ENCODE measurements around the gene ANKRD13A.
"Not testable (repeated sequence)": the region's sequence is repeated elsewhere in the genome, so short reads cannot be mapped to it uniquely, and the experiment has no call there.

The ANKRD13A gene

DNA sequence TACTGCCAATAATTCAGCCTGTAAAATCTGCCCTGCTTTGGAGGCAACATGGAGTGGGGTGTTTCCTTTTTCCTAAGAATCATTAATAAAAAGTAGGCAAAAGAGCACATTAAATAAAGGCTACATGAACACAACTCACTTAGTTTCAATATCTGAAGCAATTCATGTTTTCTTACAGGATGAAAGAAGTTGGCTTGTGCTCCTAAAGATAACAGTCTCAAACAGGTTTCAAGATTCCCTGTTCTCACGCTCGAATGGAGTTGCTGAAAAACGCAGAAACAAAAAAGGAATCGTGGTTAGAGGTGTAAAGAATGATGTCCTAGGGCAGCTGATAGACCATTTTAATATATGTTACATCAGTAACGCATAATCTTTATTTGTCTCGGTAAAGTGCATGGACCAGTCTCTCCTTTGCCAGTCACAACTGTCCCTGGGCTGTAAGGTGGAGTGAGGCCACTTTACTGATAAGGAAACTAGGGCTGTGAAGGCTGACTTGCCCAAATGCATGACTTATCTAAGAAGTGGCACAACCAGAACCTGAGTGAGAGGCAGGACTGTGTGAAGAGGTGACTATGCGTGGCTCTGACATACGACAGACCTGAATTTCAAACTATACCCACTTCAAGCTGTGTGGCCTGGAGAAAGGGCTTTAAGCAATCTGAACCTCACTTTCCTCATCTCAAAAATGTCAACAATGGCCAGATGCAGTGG is 15.6 kb upstream of the ANKRD13A start:
- no peak for DNase-seq (ENCODE audit: low read depth in 2 of 2)

DNA sequence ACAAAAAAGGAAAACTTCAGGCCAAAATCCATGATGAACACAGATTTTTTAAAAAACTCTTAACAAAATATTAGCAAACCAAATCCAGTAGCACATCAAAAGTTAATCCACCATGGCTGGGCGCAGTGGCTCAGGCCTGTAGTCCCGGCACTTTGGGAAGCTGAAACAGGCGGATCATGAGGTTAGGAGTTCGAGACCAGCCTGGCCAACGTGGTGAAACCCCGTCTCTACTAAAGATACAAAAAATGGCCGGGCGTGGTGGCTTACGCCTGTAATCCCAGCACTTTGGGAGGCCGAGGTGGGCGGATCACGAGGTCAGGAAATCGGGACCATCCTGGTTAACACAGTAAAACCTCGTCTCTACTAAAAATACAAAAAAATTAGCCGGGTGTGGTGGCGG is 13.0 kb upstream of the ANKRD13A start:
- not testable (repeated sequence) for DNase-seq (ENCODE audit: low read depth in 2 of 2)

DNA sequence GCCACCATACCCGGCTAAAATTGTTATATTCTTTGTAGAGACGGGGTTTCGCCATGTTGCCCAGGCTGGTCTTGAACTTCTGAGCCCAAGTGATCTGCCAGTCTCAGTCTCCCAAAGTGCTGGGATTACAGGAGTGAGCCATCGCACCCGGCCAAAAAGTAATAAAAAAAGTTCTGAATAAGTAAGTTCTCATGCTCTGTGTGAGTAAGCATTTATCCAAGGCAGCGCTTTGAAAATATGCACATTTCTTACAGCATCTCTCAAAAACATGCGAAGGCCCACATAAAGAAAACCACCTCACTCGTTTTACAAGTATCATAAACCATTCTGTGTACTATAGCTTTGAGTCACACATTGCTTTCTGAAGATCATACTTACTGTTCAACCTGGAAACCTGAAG is 11.6 kb upstream of the ANKRD13A start:
- DNase-seq (ENCODE audit: low read depth in 2 of 2), result no peak

DNA sequence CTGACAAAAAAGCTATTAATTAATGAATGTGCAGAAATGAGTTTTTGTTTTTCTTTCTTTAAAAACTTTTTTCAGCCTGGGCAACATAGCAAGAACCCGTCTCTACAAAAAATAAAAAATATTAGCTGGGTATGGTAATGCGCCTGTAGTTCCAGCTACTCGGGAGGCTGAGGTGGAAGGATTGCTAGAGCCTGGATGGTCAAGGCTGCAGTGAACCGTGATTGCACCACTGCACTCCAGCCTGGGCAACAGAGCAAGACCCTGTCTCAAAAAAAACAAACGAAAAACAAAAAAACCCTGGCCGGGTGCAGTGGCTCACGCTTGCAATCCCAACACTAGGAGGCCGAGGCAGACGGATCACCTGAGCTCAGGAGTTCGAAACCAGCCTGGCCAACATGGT is 11.0 kb upstream of the ANKRD13A start:
- DNase-seq (ENCODE audit: low read depth in 2 of 2), result no peak

DNA sequence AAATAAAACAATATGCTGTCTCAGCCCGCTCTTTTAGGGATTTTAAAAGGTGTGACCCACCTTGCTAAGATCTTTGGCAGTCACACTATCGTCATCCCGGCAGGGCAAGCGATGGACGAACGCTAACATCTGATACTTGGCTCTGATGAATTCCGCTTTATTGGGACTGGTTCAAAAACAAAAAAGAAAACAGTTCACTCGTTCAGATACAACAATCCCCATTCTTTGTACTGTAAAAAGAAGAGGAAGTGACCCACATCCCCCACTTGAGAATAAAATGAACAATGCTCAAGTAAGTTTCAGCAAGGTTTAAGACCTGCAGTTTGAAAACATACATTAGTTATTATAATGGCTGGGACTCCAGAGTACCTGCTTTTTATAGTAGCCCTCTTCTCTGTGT is 10.3 kb upstream of the ANKRD13A start:
- DNase-seq (ENCODE audit: low read depth in 2 of 2), result no peak

DNA sequence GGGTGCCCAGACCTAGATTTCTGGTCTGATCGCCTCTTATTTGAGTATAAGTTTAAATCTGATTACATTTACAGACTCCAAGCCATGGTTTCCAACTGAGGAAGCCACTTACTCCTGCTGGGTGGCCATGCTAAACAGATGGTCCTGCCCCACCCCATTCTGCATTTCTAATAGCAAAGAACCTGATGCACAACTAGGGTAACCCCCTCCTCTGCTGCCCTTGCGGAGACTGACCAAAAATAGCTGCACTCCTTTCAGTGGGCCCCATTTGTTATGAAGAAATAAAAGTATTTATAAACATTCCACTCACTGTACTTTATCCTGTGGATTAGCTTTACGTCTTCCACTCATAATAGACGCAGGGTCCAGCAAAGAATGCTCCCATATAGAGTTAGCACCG is 9.8 kb upstream of the ANKRD13A start:
- no peak for DNase-seq (ENCODE audit: low read depth in 2 of 2)

DNA sequence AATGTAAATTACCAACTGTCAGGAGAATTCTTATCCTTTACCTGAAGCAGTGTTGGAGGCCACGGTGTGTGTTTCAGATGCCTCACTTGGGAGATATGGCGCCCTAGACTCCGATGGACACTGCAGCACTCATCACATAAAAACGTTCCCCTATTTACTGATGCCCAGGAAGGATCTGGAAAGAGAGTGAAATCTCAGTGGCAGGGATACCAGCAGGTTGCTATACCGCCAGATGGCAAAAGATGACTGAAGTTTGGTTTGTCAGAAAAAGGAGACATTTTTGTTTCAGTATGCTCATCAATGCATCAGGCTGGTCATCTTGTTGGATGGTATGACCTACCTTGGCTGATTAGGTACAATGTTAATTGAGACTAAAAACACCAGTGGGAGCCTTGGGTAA is 7.6 kb upstream of the ANKRD13A start:
- no peak for DNase-seq (ENCODE audit: low read depth in 2 of 2)

DNA sequence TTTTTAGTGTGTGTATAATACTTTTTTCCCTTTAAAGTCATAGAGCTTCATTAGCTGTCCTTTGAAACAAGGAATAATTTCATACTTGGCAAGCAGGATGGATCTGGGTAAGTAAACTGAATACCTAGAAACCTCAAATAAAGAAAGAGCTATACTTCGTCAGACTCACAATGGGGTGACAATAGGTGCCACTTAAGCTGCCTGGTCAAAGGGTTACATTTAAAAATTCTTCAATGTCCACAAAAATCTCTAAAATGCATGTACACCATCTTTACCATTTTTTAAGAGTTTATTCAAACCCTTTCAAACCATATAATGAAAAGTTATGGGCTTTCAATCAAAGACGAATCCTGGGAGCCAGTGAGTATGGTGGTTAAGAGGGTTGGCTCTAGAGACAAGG is 6.1 kb upstream of the ANKRD13A start:
- no peak for DNase-seq (ENCODE audit: low read depth in 2 of 2)

DNA sequence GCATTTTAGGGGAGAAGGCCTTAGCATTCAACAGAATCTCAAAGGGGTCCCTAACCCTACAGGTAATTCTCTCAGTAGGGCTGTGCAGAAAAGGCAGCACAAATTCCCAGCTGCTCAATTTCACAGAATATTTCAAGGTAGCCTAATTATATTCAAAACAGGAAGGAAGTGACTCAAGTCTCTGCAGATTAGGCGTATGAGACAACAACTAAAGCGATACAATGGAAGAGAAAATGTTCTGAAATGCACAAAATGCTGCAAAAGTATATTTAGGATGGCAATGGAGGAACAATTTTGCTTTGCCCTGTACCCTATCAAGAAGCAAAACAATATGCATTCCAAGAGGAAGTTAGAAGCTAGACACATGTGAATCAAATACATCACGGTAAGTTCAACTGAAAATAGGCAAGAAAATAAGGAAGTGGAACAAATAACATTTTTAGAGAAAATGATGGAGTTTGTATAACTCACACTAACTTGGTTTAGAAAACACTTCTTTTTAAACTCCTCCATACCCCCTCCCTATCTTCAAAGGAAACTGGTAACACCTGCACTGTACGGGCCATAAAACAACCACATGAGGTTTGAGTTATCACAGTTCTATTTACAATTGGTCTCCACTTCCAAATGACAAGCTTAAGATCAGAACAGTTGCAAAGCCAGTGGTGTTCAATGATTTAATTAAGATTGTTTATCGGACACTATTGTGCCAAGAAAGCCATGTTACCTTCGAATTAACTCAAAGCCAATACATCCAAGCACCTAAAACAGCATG is 4.6 kb upstream of the ANKRD13A start:
- DNase-seq (ENCODE audit: low read depth in 2 of 2), result no peak

DNA sequence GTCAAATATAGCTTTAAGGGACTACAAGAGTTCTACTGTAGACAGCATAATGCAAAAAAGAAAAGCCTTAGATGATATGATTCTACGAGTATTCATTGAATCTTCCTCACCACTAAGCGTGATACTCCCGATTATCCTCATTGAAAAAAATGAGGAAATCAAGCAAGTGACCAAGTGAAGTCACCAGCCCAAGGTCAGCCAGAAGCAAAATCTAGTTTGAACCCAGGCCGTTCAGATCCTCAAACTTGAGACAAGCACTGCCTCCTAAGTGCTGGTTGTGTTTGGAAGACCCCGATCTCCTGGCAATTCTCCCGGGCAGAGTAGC is 3.9 kb upstream of the ANKRD13A start:
- DNase-seq (ENCODE audit: low read depth in 2 of 2), result no peak

DNA sequence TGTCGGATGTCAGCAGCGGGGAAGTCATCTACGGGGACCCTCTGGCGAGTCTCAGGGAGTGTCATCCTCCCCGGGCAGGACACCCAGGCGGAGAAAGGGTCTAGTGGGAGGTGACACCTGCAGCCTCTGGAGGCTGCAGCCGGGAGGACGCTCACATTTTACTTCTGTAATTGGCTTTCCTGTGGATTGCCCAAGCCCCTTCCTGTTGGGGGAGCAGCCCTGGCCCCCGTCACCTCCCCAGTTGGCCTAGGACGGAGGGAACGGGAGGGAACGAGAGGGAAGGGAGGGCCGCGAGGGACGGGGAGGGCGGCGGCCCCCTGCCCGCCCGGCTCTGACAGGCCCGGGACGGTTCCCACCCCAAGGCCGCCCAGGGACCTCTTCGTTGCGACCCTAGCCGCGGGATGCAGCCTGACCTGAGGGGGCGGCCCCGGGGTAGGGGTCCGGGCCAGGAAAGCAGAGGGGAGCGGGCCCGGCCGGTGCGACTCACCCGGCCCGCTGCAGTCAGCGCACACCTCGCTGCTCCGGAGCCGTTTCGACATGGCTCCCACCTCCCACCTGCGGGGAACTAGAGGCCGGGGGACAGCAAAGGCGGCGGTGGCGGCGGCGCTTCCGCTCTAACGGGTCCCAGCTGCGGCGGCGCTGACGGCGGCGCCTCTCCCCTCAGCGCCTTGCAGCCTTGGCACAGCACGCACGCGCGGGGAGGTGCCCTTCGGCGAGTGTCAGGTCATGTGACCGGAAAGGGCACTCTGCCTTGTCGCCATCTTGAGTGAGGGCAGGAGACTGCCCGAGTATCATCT is 3.3 kb upstream of the ANKRD13A start, which contains the start of gene GIT2:
Gene GIT2 (minus strand): TSS at position 683 of the 797 bp plus-strand sequence. CDS start 144 bp downstream, at position 539.
- DNase-seq (ENCODE audit: low read depth in 2 of 2), result peak; percentile 92 to 93

DNA sequence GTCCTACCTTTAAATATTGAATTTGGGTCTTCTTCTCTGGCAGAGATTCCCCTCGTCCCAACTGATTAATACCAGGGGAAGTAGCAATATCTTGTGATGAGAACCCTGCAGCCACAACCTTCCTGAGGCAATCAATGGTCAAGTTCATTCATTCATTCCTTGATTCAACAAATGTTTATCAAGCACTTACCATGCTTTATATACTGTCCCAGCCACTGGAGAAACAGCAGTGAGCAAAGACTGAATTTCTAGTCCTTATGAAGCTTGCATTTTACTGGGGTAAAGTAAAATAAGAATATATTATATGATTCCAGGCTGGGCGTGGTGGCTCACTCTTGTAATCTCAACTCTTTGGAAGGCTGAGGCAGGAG is 2.8 kb upstream of the ANKRD13A start:
- DNase-seq (ENCODE audit: low read depth in 2 of 2), result no peak

DNA sequence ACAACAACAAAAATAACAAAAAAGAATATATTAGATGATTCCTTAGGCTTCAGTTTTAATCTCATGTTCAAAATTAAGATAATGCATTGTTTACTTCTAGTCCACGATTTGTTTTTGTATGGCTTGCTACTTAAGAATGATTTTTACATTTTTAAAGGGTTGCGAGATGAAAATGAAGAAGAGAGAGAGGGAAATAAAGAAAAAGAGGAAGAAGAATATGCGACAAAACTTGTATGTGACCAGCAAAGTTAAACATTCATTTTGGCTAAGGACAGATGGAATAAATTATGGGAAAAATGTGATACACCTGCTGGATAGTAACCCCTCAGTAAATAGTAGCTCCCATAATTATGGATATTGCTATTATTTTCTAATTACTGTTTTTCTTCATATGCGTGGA is 1.8 kb upstream of the ANKRD13A start:
- no peak for DNase-seq (ENCODE audit: low read depth in 2 of 2)

DNA sequence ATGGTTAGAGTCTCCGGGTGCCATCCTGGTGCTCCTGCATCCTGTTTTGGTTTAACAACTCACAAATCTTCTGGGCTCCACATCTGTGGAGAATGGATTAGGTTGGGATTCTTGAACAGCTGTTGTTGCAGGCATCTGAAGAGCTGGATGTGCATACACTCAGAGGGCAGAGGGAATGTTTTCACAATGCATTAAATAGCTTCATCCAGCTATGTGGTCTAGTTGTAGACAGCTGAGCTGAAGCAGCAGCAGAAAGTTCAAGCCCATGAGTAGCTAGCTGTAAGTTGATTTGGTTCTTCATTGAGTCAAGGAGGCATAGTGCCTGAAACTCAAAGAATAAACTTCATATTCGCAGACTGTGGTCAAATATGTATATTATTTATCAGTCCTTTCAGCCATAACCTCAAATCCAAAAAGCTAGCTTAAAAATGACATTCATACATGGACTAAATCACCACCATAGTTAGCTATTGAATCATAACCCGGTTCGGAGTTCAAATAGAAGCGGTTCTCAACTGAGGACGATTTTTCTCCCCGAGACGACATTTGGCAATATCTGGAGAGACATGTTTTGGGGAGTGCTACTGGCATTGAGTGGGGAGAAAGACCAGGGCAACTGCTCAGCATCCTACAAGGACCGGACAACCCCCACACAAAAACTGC is 858 bp upstream of the ANKRD13A start:
- no peak for DNase-seq (ENCODE audit: low read depth in 2 of 2)

DNA sequence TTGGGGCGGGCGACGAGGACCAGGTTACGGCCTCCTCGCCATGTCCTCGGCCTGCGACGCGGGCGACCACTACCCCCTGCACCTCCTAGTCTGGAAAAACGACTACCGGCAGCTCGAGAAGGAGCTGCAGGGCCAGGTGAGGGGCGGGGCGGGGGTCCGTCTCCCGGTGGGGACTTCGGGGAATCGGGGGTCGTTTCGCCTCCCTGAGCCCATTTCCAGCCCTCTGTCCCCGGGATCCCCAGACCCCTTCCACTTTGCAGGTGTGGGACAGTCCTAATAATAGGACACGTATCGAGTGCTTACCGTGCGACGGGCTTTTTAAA is 380 bp downstream of the ANKRD13A start:
- DNase-seq (ENCODE audit: low read depth in 2 of 2), result no peak

DNA sequence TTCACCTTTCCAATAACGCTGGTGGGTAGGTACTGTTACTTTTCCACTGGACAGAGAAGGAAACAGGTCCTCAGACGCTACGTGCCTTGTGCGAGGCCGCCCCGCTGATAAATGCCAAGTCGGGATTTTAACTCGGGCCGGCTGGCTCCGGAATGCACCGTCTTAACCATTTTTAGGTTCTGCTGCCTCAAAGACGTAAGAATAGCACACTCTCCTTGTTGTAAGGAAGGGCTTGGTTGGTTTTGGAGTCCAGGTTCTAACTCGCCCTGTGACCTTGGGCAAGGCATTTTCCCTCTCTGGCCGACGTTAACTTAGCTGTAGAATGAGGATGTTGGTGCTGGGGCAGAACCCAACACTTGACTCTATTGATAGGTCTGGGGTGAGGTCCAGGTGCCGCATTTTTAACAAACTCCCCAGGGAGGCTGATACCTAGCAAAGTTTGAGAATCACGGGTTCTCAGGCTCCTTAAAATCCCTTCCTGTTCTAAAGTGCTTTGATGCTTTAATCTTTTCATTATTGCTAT is 814 bp downstream of the ANKRD13A start:
- DNase-seq (ENCODE audit: low read depth in 2 of 2), result no peak

DNA sequence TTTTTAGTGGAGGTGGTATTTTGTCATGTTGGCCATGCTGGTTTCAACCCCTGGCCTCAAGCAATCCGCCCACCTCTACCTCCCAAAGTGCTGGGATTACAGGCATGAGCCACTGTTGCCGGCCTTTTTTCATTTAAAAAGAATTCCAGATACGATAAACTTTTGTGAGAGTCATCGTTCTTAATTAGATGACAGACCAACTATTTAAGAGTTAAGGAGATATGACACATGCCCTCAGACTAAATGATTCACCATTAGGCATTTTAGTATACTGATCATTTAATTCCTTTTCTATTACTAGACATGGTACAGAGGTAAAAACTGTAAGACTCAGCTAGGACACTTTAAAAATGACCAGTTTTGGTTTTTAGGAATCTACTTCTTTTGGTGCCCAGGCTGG is 2.4 kb downstream of the ANKRD13A start:
- no peak for DNase-seq (ENCODE audit: low read depth in 2 of 2)

DNA sequence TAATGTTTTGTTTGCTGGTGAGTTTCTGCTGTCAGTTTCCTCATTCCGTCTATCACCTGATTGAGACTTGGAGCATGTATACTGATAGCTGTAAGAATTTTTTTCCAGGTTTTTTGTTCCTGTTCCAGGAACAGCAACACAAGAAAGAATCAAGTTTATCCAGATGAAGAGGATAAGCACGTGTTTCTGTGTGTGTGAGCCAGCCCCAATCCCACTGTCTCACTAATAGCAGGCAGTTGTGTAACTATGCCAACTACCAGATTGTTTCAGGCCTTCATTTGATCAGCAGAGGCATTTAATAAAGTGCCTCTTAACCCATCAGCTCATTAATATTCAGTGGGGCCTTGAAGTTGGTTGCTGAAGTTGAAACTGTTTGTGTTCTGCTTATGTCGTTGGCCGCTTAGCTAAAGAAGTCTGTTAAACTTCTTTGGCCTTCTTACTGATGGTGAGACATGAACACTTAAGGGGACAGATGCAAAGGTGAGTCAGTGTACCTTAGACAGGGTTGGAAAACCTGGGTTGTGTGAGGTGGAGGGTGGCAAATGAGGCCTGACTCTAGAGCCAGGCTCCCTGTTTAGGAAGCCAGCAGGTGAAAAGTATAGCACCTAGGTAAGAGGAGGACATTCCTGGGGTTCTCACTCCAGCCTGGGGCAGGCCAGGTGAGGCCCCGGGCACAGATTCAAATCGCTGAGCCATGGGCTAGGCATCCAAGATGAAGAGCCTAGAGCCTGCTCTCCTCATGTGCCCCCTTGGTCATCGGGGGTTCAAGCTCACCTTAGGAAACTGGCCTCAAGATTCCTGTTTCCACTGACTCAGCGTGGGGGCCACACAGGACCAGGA is 3.7 kb downstream of the ANKRD13A start:
- DNase-seq (ENCODE audit: low read depth in 2 of 2), result no peak

DNA sequence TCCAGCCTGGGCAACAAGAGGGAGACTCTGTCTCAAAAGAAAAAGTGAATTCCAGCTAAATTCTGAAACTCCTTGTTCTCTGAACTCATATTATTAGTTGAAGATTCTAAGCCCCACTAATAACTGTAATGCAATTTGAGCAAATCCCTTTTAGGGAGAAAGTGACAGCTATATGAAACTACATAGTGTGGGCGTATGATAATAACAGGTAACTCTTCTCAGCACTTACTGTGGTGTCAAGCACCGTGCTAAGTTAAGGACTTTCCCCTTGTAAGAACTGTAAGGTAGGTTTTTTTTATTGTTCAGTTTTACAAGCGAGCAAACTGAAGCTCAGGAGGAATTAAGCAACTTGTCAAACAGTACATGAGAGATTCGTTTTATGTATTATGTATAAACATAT is 5.4 kb downstream of the ANKRD13A start:
- no peak for DNase-seq (ENCODE audit: low read depth in 2 of 2)

DNA sequence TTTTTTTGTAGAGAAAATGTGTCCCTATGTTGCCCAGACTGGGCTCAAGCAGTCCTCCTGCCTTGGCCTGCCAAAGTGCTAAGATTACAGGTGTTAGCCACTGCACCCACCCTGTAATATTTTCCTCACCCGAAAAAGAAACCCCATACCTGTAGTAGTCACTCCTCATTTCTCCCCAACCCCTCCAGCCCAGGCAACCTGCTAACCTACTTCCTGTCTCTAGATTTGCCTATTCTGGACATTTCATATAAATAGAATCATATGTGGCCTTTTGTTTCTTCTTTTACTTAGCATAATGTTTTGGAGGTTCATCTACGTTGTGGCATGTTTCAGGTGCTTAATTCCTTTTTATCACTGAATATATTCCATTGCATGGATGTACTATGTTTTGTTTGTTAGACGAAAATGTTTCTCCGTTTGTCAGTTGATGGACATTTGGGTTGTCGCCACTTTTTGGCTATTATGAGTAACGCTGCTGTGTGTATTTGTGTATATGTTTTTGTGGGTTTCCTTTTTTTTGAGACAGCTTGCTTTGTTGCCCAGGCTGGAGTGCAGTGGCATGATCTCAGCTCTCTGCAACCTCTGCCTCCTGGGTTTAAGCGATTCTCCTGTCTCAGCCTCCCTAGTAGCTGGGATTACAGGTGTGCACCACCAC is 6.2 kb downstream of the ANKRD13A start:
- no peak for DNase-seq (ENCODE audit: low read depth in 2 of 2)

DNA sequence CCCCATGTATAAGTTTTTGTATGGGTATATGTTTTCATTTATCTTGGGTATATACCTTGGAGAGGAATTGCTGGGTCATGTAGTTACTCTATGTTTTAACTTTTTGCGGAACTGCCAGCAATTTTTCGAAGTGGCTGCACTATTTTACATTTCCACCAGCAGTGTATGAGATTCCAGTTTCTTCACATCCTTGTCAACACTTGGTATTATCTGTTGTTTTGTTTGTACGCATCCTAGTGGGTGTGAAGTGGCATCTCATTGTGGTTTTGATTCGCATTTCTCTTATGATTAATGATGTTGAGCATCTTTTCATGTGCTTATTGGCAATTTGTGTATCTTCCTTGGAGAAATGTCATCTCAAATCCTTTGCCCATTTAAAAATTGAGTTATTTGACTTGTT is 6.9 kb downstream of the ANKRD13A start:
- DNase-seq (ENCODE audit: low read depth in 2 of 2), result no peak

Data from stimulated activated CD4-positive, alpha-beta T cell treated with anti-CD3 and anti-CD28 coated beads, Interleukin-15, amount 100 ng/mL, for 48 hours (primary cell).